Osteocyte (in vitro differentiated cells): ENCODE data around the gene MOCOS. TPM values are rescaled to one million over a fixed set of nuclear protein-coding genes. Genes with fewer than 3 reads are reported as not detected.

ENCODE experiments used
- DNase-seq: peaks from one replicate; pipeline ENCODE4 v3.0.0; 2021; ENCODE audit warnings: mixed read lengths; ENCODE audit not compliant: unreplicated experiment; ENCODE audit errors: extremely low spot score
- H3K27ac Mint-ChIP-seq: one replicate; pipeline ENCODE4 v1.8.0; 2021; ENCODE audit warnings: mild to moderate bottlenecking, mixed read lengths; ENCODE audit not compliant: unreplicated experiment
- H3K27me3 Mint-ChIP-seq: one replicate; pipeline ENCODE4 v1.8.0; 2021; ENCODE audit warnings: mixed read lengths; ENCODE audit not compliant: unreplicated experiment
- H3K36me3 Mint-ChIP-seq: one replicate; pipeline ENCODE4 v1.8.0; 2021; ENCODE audit warnings: mixed read lengths; ENCODE audit not compliant: unreplicated experiment
- H3K4me1 Mint-ChIP-seq: one replicate; pipeline ENCODE4 v1.8.0; 2021; ENCODE audit warnings: mixed read lengths; ENCODE audit not compliant: unreplicated experiment
- H3K4me3 Mint-ChIP-seq: one replicate; pipeline ENCODE4 v1.8.0; 2021; ENCODE audit warnings: mild to moderate bottlenecking, moderate library complexity, mixed read lengths; ENCODE audit not compliant: unreplicated experiment
- H3K9me3 Mint-ChIP-seq: one replicate; pipeline ENCODE4 v1.8.0; 2021; ENCODE audit warnings: mixed read lengths; ENCODE audit not compliant: unreplicated experiment
- total RNA-seq: library from RNA; stranded (reverse); gene quantifications from 2 replicates; pipeline ENCODE4 v1.2.1, GENCODE V29; 2021
- TF ChIP-seq, protein P1 (sequence below): fragments of 200-600 bp; sonication (generic); IDR thresholded peaks from 2 replicates; pipeline ENCODE4 v1.5.0; 2021; ENCODE audit warnings: antibody characterized with exemption, mild to moderate bottlenecking, moderate library complexity

MOCOS gene
- total RNA-seq, 1 donor from 2014 or later: 5.2 TPM

GRCh38 chr18:36195427-36196122, 8.3 kb downstream of the MOCOS start:
- H3K4me1 Mint-ChIP-seq: no peaks in the 10 kb centered on the region
- H3K27ac Mint-ChIP-seq: no peak overlapping the region
- H3K4me3 Mint-ChIP-seq: no peak overlapping the region
- H3K36me3 Mint-ChIP-seq: no peaks in the 10 kb centered on the region
- no peaks in the 10 kb centered on the region for H3K9me3 Mint-ChIP-seq
- H3K27me3 Mint-ChIP-seq: no peaks in the 10 kb centered on the region
- TF ChIP-seq, protein P1, sequence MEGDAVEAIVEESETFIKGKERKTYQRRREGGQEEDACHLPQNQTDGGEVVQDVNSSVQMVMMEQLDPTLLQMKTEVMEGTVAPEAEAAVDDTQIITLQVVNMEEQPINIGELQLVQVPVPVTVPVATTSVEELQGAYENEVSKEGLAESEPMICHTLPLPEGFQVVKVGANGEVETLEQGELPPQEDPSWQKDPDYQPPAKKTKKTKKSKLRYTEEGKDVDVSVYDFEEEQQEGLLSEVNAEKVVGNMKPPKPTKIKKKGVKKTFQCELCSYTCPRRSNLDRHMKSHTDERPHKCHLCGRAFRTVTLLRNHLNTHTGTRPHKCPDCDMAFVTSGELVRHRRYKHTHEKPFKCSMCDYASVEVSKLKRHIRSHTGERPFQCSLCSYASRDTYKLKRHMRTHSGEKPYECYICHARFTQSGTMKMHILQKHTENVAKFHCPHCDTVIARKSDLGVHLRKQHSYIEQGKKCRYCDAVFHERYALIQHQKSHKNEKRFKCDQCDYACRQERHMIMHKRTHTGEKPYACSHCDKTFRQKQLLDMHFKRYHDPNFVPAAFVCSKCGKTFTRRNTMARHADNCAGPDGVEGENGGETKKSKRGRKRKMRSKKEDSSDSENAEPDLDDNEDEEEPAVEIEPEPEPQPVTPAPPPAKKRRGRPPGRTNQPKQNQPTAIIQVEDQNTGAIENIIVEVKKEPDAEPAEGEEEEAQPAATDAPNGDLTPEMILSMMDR: no peak
- no peak for DNase-seq

DNA sequence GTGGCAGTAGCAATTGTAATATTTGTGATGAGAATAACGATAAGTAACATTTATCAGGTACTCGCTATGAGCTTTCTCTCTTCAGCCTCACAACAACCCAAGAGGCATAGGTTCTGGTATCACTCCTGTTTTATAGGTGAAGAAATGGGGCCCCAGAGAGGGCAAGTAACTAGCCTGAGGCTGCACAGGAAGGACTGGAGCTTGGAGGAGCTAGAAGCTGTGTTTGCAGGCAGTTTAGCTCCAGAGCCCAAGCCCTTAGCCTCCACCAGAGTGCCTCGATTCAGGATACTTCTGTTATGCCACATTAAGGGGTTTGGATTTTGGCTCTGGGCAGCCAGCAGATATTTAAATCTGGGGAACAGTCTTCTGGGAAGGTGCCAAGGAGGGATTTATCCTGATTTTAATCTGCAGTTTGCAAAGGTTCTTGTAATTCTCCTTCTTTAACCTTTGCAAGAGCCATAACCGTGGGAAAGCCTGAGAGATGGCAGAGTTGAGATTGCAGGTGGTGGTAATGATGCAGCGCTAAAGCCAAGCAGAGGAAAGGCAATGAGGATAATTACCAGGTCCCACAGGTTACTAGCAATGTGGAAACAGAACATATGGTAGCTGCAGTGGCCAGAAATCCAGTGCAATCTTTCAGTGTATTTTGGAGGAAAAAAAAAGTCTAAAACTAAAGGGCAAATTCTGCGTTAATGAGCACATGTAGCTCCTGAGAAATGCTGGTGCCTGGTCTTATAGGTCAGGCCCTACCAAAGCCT, 9.1 kb downstream of the MOCOS start:
- H3K36me3 Mint-ChIP-seq: no peaks in the 10 kb centered on the region
- DNase-seq: no peak
- no peak overlapping the region for H3K27ac Mint-ChIP-seq
- TF ChIP-seq, protein P1: no peak
- H3K4me3 Mint-ChIP-seq: no peak overlapping the region
- no peaks in the 10 kb centered on the region for H3K27me3 Mint-ChIP-seq
- no peaks in the 10 kb centered on the region for H3K4me1 Mint-ChIP-seq
- no peaks in the 10 kb centered on the region for H3K9me3 Mint-ChIP-seq

GRCh38 chr18:36197511-36198166, 10.3 kb downstream of the MOCOS start:
- peak; percentile 23 for DNase-seq
- Mint-ChIP-seq H3K27me3 (no peaks in the 10 kb centered on the region), H3K36me3 (no peaks in the 10 kb centered on the region), H3K9me3 (no peaks in the 10 kb centered on the region), H3K4me3 (no peak overlapping the region), H3K4me1 (no peaks in the 10 kb centered on the region), H3K27ac (no peak overlapping the region)
- TF ChIP-seq, protein P1: no peak

GRCh38 chr18:36199691-36200295, 12.5 kb downstream of the MOCOS start:
- peak; percentile 75 for DNase-seq
- Mint-ChIP-seq H3K27ac (no peak overlapping the region), H3K27me3 (no peaks in the 10 kb centered on the region), H3K4me1 (no peaks in the 10 kb centered on the region), H3K36me3 (no peaks in the 10 kb centered on the region), H3K9me3 (no peaks in the 10 kb centered on the region), H3K4me3 (no peak overlapping the region)
- TF ChIP-seq, protein P1: no peak
